HepG2 (cell line): ENCODE results near the gene RBM25. TPM values are rescaled to one million over a fixed set of nuclear protein-coding genes. Genes with fewer than 3 reads are reported as not detected.

ENCODE experiments used
- polyA plus RNA-seq, 8 experiments: library from polyadenylated mRNA; depleted of rRNA in 3 of 8; stranded (reverse) in 7 of 8; unstranded in 1 of 8; fragments of >200 nt; fragmentation: Illumina TruSeq in 4 of 8; extraction: Trizol in 4 of 8; gene quantifications; 2 replicates each; pipeline versions ENCODE4 v1.2.1 to v1.2.3, GENCODE V29; 2011 to 2016; ENCODE audit warnings: low read depth in 4 of 8, missing spikeins in 1 of 8, mixed read lengths in 1 of 8; ENCODE audit not compliant: insufficient read depth in 1 of 8
- small RNA-seq, 3 experiments: library from RNA; depleted of rRNA; stranded (forward); fragments of <200 nt; gene quantifications; one replicate each; pipeline ENCODE3, GENCODE V24; 2012; ENCODE audit warnings: low read depth in 2 of 3, low replicate concordance in 1 of 3; ENCODE audit not compliant: insufficient read length in 3 of 3, insufficient read depth in 2 of 3
- total RNA-seq, 5 experiments: library from RNA; depleted of rRNA; stranded (reverse); fragments of >200 nt; fragmentation: Illumina TruSeq; extraction: Trizol; gene quantifications; 2 replicates each; pipeline ENCODE4 v1.2.3, GENCODE V29; 2016; ENCODE audit warnings: low read depth in 1 of 5

RBM25 gene
- total and polyA plus RNA-seq, 2 of the 13 experiments (the other 11 are each of a cell fraction or from before 2014, with no cell fraction given), result 34.1 to 65.9 TPM

Small RNA genes lying within 50 kb of the gene (small RNA-seq; reads per million reads assigned to genes)
- 0 reads per million in 3 experiments for gene RN7SL586P

Other genes starting within 250 kb of the RBM25 start
- 0.60 TPM in 2 replicates for gene DPF3, start 164.4 kb upstream of the RBM25 start, total RNA-seq (2016; rRNA removed; fragmentation: Illumina TruSeq; extraction: Trizol)
- gene DPF3, start 164.4 kb upstream of the RBM25 start, polyA plus RNA-seq (2011; rRNA removed), result 0.09 and 0.14 TPM in 2 replicates
- gene DCAF4, start 132.1 kb upstream of the RBM25 start, total RNA-seq (2016; rRNA removed; fragmentation: Illumina TruSeq; extraction: Trizol), result 17.3 and 18.8 TPM in 2 replicates
- gene DCAF4, start 132.1 kb upstream of the RBM25 start, polyA plus RNA-seq (2011; rRNA removed), result 21.1 and 25.6 TPM in 2 replicates
- gene ZFYVE1, start 31.4 kb upstream of the RBM25 start, total RNA-seq (2016; rRNA removed; fragmentation: Illumina TruSeq; extraction: Trizol), result 2.6 and 2.8 TPM in 2 replicates
- gene ZFYVE1, start 31.4 kb upstream of the RBM25 start, polyA plus RNA-seq (2011; rRNA removed), result 5.3 and 6.9 TPM in 2 replicates
- 21.8 and 26.6 TPM in 2 replicates for gene PSEN1, start 78.0 kb downstream of the RBM25 start, total RNA-seq (2016; rRNA removed; fragmentation: Illumina TruSeq; extraction: Trizol)
- gene PSEN1, start 78.0 kb downstream of the RBM25 start, polyA plus RNA-seq (2011; rRNA removed), result 12.5 and 14.5 TPM in 2 replicates
- not detected in 2 replicates for gene PAPLN, start 179.0 kb downstream of the RBM25 start, total RNA-seq (2016; rRNA removed; fragmentation: Illumina TruSeq; extraction: Trizol)
- gene PAPLN, start 179.0 kb downstream of the RBM25 start, polyA plus RNA-seq (2011; rRNA removed), result not detected in 2 replicates